HG03378 (cell line): Measurements from ENCODE around the gene SPATC1L.
"Not testable (repeated sequence)": the region's sequence is repeated elsewhere in the genome, so short reads cannot be mapped to it uniquely, and the experiment has no call there.

ENCODE experiments used
- ATAC-seq: cut with Tn5 transposase; IDR thresholded peaks from one replicate; pipeline ENCODE4 v1.9.1; 2021; ENCODE audit warnings: mild to moderate bottlenecking, moderate library complexity; ENCODE audit not compliant: unreplicated experiment

Gene SPATC1L

DNA sequence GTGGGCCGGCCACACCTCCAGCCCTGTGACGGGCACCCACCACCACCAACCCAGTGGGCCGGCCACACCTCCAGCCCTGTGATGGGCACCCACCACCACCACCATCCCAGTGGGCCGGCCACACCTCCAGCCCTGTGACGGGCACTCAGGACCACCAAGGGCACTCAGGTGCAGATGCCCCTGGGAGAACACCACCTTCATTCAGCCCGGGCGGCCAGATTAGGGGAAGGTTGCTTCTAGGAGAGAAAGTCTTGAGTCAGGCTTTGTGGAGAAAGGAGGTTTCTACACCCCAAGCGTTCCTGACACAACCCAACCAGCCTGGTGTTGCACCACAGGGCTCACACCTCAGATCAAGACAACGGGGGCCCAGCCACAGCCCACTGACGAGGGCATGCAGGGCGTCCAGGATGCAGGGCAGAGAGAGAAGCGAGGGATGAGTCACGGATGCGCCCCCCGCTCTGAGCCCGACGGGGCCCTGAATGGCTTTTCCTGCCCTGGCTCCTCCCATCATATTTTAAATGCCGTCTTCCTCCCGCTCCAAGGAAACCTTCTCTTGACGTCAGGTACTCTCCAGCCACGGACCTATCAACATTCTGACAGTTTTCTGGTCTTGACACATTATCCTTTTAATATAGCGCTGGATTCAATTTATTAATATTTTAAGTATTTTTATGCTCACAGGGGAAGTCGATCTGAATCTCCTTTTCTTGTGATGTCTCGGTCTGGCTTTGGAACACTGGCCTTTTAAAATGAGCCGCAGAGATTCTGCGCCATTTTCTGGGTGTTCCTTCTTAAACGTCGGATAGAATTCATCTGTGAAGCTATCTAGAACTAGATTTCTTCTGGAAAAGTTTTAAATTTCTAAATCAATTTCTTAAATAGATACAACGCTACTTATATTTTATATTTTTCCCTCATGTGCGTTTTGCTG, 631 bp upstream of the SPATC1L start:
- no peak for ATAC-seq

DNA sequence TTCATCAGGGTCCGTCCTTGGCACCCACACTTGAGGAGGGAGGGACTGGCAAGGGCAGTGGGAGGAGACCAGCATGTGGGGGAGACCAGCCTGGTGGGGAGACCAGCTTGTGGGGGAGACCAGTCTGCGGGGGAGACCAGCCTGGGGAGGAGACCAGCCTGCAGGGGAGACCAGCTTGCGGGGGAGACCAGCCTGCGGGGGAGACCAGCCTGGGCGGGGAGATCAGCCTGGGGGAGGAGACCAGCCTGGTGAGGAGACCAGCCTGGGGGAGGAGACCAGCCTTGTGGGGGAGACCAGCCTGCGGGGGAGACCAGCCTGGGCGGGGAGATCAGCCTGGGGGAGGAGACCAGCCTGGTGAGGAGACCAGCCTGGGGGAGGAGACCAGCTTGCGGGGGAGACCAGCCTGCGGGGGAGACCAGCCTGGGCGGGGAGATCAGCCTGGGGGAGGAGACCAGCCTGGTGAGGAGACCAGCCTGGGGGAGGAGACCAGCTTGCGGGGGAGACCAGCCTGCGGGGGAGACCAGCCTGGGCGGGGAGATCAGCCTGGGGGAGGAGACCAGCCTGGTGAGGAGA, 836 bp downstream of the SPATC1L start:
- not testable (repeated sequence) for ATAC-seq

DNA sequence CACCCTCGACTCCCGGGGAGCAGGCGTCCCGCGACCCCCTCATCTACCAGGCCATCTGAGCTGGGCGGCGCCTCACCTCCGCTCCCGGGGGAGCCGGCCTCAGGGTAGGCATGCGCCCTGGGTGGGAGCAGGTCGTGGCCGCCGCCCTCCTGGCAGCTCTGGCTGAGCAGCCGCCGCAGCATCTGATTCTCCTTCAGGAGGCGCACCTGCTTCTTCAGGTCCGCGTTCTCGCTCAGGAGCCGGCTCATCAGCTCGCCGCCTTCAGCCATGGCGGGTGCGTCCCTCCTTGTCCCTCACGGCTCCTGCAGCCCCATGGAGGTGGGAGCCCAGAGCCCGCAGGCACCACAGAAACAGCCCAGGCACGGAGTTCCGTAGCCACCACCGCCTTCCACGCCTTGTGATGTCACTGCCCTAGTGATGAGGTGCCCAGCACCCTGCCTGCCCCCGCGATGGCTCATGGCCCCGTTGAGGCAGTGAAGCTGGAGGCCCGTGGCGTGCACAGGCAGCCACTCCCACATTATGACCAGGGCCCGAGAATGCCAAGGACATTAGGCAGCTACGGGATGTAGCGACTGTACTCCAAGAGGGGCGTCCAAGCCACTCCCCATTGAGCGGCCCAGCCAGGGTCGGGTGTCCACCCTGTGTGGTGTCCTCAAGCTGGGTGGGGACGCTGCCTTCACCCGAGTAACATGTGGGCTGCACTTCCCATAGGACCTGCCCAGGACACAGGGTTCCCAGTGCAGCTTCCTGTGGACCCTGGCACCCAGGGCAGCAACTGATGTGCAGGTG, 1.5 kb downstream of the SPATC1L start:
- no peak for ATAC-seq

DNA sequence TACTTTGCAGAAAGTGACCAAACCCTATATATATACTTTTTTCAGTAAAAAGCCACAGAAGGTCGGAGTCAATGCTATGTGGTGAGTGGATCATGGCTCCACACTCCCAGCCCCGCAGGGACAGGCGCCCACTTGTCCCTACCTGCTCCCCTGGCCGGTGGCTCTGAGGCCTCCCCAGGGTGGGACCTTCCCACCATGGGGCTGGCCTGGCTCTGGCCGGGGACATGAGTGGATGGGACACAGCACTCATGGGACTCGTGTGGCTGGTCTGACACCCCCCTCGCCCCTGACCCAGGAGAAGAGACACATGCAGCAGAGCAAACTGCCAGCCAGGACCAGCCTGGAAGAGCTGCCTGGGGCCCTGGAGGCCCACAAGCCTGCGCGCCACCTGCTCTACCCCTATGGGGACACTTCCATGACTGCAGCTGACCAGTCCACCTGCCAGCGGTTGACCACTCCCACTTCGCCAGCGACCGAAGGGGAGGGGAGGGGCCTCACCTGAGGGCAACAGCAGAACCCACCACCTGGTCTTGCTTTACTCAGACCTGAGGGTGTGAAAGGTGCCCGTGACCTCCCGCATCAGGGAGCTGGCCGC, 2.2 kb downstream of the SPATC1L start:
- ATAC-seq = no peak

DNA sequence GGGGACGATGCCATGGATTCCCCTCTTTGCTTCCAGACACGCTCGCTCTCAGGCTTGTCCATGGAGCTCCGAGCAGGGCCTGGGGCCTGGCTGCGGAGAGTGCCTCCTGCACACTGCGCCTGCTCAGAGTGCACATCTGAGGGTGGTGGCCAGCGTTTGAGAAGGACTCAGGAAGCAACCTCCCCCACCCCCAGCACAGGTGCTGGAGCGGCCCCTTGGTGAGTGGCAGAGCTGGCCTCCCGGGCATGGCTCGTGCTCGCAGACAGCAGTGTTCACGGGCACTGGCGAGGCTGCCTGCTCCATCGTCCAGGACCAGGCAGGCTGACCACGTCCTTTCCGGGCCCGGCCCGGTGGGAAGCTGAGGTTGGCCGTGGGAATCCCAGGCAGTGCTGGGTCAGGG, 2.8 kb downstream of the SPATC1L start:
- no peak for ATAC-seq

DNA sequence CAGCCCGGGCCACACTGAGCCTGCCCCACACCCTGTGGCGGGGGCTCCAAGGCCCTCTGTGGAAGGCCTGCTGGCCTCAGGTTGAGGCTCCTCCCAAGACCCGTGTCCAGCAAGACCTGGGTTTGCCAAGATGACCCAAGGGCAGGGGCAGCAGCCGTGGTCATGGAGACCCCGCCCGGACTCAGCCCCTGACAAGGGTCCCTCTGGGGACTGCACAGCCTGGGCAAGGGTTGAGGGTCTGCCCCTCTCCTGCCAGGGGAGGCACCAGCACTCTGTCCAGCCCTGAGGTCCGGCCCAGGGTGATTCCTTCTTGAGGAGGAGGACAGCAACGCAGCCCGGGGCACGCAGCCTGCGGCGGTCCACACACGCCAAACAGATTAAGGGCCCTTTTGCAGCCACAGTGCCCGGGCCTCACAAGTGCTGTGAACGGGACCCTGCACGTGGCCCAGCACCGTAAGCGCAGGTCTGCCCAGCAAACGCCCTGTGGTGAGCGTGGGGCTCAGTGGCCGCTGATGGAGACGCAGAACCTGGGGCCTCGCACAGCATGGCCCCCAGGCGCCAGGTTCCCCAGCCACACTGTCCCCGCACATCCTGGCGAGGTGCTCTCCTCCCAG, 3.4 kb downstream of the SPATC1L start:
- ATAC-seq = no peak

DNA sequence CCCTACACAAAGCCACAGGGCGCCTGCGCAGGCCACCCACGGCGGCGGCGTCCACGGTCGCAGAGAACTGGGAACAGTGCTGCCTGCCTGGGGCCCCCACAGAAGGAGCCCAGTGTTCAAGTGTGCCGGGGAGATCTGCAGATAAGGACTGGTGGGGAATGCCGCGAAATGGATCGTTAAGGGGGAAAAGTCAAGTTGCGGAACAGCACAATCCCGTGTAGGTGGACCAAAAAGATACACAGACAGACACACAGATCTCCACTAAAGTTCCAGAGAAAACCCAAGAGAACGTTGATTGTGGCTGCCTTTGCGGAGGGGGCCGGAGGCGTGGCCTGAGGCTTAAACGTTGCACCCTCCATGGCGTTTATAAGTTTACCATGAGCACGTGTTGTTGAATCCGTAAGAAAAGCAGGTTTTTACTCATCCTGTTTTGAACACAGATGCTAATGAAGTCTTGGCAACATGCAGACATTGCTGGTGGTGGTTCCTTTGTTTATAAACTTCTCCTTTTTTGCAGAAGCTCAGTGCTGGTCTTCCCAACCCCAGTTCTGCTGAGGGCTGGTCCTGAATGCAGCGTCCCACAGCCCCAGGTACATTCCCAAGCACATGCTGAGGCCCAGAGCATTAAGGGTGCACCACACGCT, 4.1 kb downstream of the SPATC1L start:
- no peak for ATAC-seq

DNA sequence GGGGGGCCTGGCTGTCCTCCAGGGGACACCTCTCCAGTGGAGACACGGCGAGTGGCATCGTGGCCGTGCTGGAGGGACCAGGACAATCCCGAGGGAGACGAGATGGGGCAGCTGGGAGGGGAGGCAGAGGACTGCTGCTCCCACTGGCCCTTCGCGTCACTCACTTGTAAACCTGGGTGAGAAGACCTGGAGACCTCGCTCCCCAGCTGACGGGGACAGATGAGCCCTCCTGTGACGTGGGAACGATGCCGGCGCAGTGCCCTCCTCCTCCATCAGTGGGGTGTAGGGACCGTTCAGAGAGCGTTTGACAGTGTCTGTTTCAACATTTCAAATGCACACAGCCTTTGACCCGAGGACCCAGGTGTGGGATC, 4.6 kb downstream of the SPATC1L start:
- ATAC-seq = no peak

DNA sequence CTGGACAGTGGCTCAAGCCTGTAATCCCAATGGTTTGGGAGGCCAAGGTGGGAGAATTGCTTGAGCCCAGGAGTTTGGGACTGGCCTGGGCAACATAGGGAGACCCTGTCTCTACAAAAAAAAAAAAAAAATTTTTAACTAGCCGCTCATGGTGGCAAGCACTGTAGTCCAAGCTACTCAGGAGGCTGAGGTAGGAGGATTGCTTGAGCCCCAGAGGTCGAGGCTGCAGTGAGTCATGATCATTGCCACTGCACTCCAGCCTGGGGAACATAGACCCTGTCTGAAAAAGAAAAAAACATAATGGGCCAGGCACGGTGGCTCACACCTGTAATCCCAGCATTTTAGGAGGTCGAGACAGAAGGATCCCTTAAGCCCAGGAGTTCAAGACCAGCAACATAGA, 5.3 kb downstream of the SPATC1L start:
- no peak for ATAC-seq

DNA sequence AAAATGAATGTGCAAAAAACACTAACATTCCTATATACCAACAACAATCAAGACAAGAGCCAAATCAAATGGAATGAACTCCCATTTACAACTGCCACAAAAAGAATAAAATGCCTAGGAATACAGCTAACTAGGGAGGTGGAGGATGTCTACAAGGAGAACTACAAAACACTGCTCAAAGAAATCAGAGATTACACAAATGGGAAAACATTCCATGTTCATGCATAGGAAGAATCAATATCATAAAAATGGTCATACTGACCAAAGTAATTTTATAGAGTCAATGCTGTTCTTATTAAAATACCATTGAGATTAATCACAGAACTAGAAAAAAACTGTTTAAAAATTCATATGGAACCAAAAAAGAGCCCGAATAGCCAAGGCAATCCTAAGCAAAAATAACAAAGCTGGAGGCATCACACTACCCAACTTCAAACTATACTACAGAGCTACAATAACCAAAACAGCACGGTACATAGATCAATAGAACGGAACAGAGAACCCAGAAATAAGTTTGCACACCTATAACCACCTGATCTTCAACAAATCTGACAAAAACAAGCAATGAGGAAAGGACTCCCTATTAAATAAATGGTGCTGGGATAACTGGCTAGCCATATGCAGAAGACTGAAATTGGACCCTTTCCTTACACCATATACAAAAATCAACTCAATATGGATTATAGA, 7.7 kb downstream of the SPATC1L start:
- not testable (repeated sequence) for ATAC-seq

DNA sequence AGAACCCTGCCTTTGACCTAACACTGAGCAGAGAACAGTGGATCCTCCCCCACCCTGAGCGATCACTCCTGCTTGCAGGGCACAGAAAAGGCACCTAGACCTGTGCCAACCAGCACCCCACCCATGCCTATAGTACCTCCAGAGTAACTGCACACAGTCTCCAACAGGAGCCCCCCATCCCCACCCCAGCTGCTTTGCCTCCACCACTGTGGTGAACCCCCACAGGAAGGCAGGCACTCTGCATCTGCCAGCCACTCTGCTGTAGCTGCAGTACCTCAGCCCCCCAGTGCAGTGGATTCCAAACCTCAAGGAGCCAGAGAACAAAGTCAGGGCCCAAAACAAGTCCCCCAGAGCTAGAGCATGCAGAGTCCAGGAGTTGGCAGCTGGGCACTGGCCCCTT, 10.7 kb downstream of the SPATC1L start:
- ATAC-seq = no peak

DNA sequence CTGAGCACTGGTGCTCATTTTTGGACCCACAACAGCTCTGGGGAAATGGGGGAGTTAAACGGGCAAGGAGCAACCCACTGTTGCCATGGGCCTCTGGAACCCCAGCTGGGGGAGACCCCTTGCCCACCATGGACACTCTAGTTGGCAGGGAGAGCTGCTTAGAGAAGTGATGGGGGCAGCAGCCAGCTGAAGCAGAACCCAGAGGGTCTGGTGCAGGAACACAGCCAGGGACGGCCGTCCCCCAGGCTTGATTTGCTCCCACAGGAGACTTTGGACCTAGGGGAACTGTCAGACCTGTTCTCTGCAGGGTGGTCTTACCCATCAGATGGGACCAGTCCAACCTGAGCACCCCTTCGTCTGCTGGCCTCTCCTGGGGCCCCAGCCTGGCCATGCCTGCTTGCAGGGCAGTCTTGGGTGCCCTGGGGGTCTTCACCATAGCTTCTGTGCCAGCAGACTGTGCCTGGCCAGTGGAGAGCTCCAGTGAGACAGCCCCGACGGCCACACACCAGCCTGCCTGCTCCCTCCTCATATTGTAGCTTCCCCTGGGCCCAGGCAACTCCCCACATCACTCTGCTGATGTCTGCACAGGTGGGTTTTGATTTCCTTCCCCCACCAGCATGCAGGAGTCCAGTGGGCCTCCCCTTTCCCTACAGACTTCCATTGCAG, 11.3 kb downstream of the SPATC1L start:
- ATAC-seq = no peak

DNA sequence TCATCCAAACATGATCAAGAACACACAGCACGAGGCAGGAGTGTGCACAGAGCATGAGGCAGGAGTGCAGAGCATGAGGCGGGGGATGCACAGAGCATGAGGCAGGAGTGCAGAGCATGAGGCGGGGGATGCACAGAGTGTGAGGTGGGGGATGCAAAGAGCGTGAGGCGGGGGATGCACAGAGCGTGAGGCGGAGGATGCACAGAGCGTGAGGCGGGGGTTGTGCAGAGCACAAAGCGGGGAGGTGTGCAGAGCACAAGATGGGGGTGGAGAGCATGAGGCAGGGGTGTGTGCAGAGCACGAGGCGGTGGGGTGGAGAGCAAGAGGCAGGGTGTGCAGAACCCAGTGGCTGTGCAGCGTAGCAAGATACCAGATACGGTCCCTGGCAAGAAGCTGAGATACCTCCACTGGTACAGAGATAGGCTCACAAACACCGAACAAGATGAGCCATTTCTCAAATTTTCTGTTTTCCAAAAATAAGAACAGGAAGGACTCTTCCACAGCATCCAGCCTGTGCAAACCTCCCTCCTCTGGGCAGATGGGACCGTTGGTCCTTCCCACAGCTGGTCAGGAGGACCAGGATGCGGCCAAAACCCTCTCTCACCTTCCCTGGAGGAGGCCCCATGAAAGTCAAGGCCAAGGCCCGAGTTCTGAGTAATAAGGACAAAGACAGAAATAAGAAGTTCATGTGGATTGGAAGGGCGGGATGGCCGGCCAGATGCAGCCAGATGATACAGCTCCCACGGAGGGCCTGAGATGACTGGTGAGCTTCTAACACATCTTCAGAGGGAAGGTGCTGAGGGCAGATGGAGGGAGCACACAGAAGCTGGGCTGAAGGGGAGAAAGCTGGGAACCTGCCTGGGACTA, 12.0 kb downstream of the SPATC1L start:
- ATAC-seq = no peak

DNA sequence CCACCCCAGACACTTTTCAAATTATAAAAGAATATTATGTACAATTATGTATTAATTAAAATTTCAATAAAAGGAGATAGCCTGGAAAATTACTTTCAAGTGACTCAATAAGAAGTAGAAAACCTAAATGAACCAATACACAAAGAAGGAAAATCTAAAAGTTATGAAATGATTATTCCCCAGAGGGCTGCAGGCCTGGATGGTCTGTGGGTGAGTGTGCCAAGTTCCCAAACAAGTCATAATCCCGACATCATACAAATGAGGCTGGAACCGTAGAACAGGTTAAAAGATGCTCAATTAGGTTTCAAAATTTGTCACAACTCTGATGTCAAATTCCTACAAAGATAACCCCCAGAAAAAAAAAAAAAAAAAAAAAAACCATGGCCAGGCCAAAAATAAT, 12.7 kb downstream of the SPATC1L start:
- no peak for ATAC-seq

DNA sequence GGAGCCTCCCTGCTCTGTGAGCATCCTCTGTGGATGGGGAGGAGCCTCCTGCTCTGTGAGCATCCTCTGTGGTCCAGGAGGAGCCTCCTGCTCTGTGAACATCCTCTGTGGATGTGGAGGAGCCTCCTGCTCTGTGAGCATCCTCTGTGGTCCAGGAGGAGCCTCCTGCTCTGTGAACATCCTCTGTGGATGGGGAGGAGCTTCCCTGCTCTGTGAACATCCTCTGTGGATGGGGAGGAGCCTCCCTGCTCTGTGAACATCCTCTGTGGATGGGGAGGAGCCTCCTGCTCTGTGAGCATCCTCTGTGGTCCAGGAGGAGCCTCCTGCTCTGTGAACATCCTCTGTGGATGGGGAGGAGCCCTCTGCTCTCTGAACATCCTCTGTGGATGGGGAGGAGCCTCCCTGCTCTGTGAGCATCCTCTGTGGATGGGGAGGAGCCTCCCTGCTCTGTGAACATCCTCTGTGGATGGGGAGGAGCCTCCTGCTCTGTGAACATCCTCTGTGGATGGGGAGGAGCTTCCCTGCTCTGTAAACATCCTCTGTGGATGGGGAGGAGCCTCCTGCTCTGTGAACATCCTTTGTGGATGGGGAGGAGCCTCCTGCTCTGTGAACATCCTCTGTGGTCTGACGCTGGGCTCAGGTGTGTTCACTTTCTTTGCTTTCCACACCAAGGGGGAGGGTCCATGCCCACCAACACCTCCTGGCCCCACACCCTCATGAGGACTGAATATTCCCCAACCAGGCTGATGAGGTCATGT, 13.6 kb downstream of the SPATC1L start:
- ATAC-seq = not testable (repeated sequence)

DNA sequence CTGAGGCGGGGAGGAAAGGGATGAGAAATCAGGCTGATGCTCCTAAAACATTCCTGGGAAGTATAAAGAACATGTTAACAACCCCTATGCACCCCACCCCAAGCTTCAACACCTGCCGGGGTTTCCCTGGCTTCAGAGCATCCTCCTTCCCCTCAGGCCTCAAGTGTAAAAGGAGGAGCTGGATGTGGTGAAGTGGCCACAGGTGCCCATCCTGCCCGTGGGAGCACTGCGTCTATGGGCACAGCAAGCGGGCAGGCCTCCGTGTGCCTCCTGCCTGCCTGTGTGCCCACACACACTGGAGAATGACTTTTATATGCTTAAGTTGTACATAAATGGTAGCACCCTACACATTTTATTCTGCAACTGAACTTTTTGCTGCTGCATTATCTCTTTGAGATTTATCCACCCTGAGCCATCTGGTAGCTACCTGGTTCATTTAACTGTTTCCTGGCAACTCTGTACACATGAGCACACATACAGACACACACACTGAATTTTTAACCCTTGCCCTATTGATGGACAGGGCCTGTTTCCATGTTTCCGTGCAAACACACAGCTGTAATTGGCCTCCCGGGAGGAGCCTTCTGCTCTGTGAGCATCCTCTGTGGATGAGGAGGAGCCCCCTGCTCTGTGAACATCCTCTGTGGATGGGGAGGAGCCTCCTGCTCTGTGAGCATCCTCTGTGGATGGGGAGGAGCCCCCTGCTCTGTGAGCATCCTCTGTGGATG, 15.4 kb downstream of the SPATC1L start:
- no peak for ATAC-seq

DNA sequence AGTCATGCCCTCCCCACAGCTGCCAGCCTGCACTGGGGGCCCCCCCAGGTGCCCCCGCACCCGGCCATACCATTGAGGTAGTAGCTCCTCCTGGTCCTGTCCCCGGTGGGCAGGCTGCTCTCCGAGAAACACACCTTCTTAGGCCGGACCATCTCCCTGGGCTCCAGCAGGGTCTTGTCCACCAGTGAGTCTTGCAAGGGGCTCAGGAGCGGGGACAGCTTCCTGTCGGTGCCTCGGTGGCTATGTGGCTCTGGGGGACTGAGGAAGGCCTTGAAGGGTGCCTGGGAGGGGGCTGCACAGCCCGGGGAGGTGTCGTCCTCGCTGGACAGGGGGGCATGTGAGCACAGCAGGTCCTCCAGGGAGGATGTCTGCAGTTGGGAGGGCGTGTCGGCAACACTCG, 16.0 kb downstream of the SPATC1L start:
- ATAC-seq = no peak
